ENCODE measurements around the gene TENM3. TPM values are rescaled to one million over a fixed set of nuclear protein-coding genes. Genes with fewer than 3 reads are reported as not detected.

TENM3 gene
- total and polyA plus RNA-seq, 10 of the 15 experiments (the other 5 are each of a cell fraction or from before 2014, with no cell fraction given), result 0.01 to 1.7 (median 0.08) TPM; not detected in 2

DNA sequence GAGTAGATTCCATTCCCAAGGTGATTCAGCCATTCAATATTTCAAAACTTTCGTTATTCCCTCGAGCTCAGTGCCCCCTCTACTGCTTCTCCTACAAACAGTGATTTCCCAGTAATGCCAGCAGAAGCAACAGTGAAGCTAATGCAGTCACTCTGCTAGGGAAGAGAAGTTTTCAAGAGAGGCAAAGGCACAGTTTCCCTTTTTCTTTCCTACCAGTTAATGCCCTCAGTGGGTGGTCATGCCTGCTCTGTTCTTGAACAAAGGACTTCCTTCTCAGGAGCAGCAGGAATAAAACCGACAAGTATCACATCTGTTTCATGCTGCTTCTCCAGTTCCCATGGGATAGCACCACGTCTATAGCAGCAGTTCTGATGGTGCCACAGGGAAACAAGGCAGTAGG is 317.2 kb downstream of the TENM3 start:
- H3K4me2 ChIP-seq (ENCODE audit: control insufficient read depth, insufficient read depth), result no peak overlapping the region
- ATAC-seq, result no peak
- ChIA-PET RAD21 (ENCODE audit: unreplicated experiment) (interaction anchor here (0.8 kb wide), 1 partner anchor 375 kb away, joined by 3 read pairs; no protein-coding TSS in a partner anchor), POLR2A (no interaction called here), CTCF (no interaction called here), SMC1A (ENCODE audit: uncharacterized antibody, unreplicated experiment) (interaction anchor here (1.1 kb wide), 1 partner anchor 16 kb away, joined by 4 read pairs; no protein-coding TSS in a partner anchor)
- H3K27ac ChIP-seq (ENCODE audit: control insufficient read depth, insufficient read depth), result no peak overlapping the region
- FAIRE-seq, result no peak
- no peaks in the 10 kb centered on the region for H4K20me1 ChIP-seq (ENCODE audit: control insufficient read depth, insufficient read depth)
- H3K4me1 ChIP-seq (ENCODE audit: control insufficient read depth, insufficient read depth, low read length), result no peaks in the 10 kb centered on the region
- H3K9ac ChIP-seq (ENCODE audit: control insufficient read depth, insufficient read depth, low read length), result no peak overlapping the region
- no peak for TF ChIP-seq EGR1 (IDR thresholded peaks at IDR 0.05; ENCODE audit: borderline replicate concordance in 1 of 2, low read depth in 2 of 2, low read length in 2 of 2)
- TF ChIP-seq LARP7 (IDR thresholded peaks at IDR 0.05), result no peak
- no peak for TF ChIP-seq BMI1 (IDR thresholded peaks at IDR 0.05; ENCODE audit: borderline replicate concordance)
- no peak for TF ChIP-seq CREB1 (IDR thresholded peaks at IDR 0.05; ENCODE audit: low read depth)
- no peak for TF ChIP-seq TCF7 (IDR thresholded peaks at IDR 0.05; ENCODE audit: borderline replicate concordance)
- TF ChIP-seq, protein P1, sequence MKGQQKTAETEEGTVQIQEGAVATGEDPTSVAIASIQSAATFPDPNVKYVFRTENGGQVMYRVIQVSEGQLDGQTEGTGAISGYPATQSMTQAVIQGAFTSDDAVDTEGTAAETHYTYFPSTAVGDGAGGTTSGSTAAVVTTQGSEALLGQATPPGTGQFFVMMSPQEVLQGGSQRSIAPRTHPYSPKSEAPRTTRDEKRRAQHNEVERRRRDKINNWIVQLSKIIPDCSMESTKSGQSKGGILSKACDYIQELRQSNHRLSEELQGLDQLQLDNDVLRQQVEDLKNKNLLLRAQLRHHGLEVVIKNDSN (IDR thresholded peaks at IDR 0.05; ENCODE audit: borderline replicate concordance, extremely low read length, insufficient read depth, low read depth, low read length), result no peak
- TF ChIP-seq NFIC (IDR thresholded peaks at IDR 0.05; ENCODE audit: low read depth, low read length), result no peak
- no peak for TF ChIP-seq RELB (IDR thresholded peaks at IDR 0.05; ENCODE audit: low read depth)
- no peak for TF ChIP-seq SMC3 (IDR thresholded peaks at IDR 0.05; ENCODE audit: borderline replicate concordance, low read length)
- TF ChIP-seq, protein P2, sequence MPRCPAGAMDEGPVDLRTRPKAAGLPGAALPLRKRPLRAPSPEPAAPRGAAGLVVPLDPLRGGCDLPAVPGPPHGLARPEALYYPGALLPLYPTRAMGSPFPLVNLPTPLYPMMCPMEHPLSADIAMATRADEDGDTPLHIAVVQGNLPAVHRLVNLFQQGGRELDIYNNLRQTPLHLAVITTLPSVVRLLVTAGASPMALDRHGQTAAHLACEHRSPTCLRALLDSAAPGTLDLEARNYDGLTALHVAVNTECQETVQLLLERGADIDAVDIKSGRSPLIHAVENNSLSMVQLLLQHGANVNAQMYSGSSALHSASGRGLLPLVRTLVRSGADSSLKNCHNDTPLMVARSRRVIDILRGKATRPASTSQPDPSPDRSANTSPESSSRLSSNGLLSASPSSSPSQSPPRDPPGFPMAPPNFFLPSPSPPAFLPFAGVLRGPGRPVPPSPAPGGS (IDR thresholded peaks at IDR 0.05; ENCODE audit: borderline replicate concordance, insufficient read depth, low read depth, low read length, poor library complexity, severe bottlenecking), result no peak
- no peak for TF ChIP-seq NFYA (IDR thresholded peaks at IDR 0.05; ENCODE audit: borderline replicate concordance, low read depth, low read length)
- no peak for TF ChIP-seq CHD2 (IDR thresholded peaks at IDR 0.05; ENCODE audit: borderline replicate concordance, low read depth, low read length)
- TF ChIP-seq BCL11A (IDR thresholded peaks at IDR 0.05; ENCODE audit: low read depth, low read length), result no peak
- no peak for TF ChIP-seq SPI1 (IDR thresholded peaks at IDR 0.05; ENCODE audit: borderline replicate concordance, insufficient read depth, low read depth, low read length)
- TF ChIP-seq POLR2A (IDR thresholded peaks at IDR 0.05; ENCODE audit: low read depth, low read length), result no peak
- no peak for TF ChIP-seq CEBPB (IDR thresholded peaks at IDR 0.05; ENCODE audit: borderline replicate concordance in 1 of 2, low read depth in 2 of 2, low read length in 2 of 2)
- no peak overlapping the region for H2AFZ ChIP-seq (ENCODE audit: control insufficient read depth, low read depth, low read length)
- 9% methylated on average over 4 of the region's 4 CpGs for WGBS (ENCODE audit: insufficient coverage, insufficient replicate concordance, low lambda C conversion rate, missing lambda C conversion rate)
- no TSS peak for BruUV-seq (replicated peaks)
- H3K36me3 ChIP-seq (ENCODE audit: control insufficient read depth in 2 of 2, insufficient read depth in 2 of 2, low read length in 1 of 2), result no peaks in the 10 kb centered on the region
- H3K27me3 ChIP-seq (replicated peaks in 1 of 2; ENCODE audit: control insufficient read depth in 2 of 2, insufficient read depth in 2 of 2, low read length in 1 of 2), result no peaks in the 10 kb centered on the region
- no peak overlapping the region for H3K4me3 ChIP-seq
- H3K79me2 ChIP-seq (ENCODE audit: control insufficient read depth, insufficient read depth, low read length), result no peaks in the 10 kb centered on the region
- no peak for DNase-seq (ENCODE audit: low read depth, low spot score)
- no peaks in the 10 kb centered on the region for H3K9me3 ChIP-seq (replicated peaks; ENCODE audit: control insufficient read depth, insufficient read depth, low read length)
- in situ Hi-C loops (cut with MboI), result no loop called here
- intact Hi-C loops (cut with micrococcal nuclease; ENCODE audit: unreplicated experiment), result no loop called here

Data from GM12878 (cell line).